SK-N-MC (cell line): ENCODE measurements around the gene PTPN14.
"Not testable (repeated sequence)": the region's sequence is repeated elsewhere in the genome, so short reads cannot be mapped to it uniquely, and the experiment has no call there.

Experiments
- DNase-seq: peaks from one replicate; pipeline ENCODE4 v3.0.0-alpha.2; 2011; ENCODE audit warnings: low read depth, low spot score
- H3K27ac ChIP-seq: fragments of 200-600 bp; sonication (generic); 2 replicates; pipeline ENCODE4 v1.5.1; 2016; ENCODE audit warnings: mixed run types
- H3K36me3 ChIP-seq: fragments of 200-600 bp; sonication (generic); 2 replicates; pipeline ENCODE4 v1.6.1; 2017; ENCODE audit warnings: antibody characterized with exemption, low read length, mixed read lengths; ENCODE audit not compliant: insufficient read depth
- H3K4me3 ChIP-seq: fragments of 200-600 bp; sonication (generic); 2 replicates; pipeline ENCODE4 v1.5.1; 2016
- H3K9ac ChIP-seq: fragments of 200-600 bp; sonication (generic); 2 replicates; pipeline ENCODE4 v1.8.0; 2017; ENCODE audit warnings: mixed run types, mixed read lengths; ENCODE audit not compliant: insufficient read length
- H3K9me3 ChIP-seq: fragments of 200-600 bp; sonication (generic); 2 replicates; pipeline ENCODE4 v1.6.1; 2017; ENCODE audit warnings: low read depth, mild to moderate bottlenecking, antibody characterized with exemption, low read length, moderate library complexity, mixed read lengths
- EZH2 ChIP-seq: fragments of 200-600 bp; sonication (generic); IDR thresholded peaks from one replicate; pipeline ENCODE4 v1.6.1; 2017; ENCODE audit warnings: antibody characterized with exemption
- FOXP2 ChIP-seq: optimal IDR thresholded peaks from 2 replicates; pipeline ENCODE3; 2011; ENCODE audit warnings: mild to moderate bottlenecking, moderate library complexity; ENCODE audit not compliant: insufficient read depth; ENCODE audit errors: extremely low read length, control extremely low read depth
- POLR2AphosphoS5 ChIP-seq: IDR thresholded peaks from 2 replicates; pipeline ENCODE4 v1.6.1; 2012; ENCODE audit warnings: mild to moderate bottlenecking, low read depth, low read length, borderline replicate concordance

PTPN14 gene

DNA sequence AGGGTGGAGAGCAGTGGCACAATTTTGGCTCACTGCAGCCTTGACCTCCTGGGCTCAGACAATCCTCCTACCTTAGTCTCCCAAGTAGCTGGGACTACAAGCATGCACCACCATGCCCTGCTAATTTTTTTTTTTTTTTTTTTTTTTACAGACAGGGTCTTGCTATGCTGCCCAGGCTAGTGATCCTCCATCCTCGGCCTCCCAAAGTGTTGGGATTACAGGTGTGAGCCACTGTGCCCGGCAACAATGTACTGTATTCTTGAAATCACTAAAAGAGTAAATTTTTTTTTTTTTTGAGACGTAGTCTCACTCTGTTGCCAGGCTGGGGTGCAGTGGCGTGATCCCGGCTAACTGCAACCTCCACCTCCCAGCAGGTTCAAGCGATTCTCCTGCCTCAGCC, 152.9 kb downstream of the PTPN14 start:
- Histone ChIP-seq H3K9me3 (no peaks in the 10 kb centered on the region), H3K9ac (no peak overlapping the region), H3K27ac (no peak overlapping the region), H3K4me3 (no peak overlapping the region), H3K36me3 (peaks cover 27% of the 10 kb centered on the region)
- no peak for DNase-seq
- TF ChIP-seq FOXP2: no peak
- TF ChIP-seq EZH2: no peak
- TF ChIP-seq POLR2AphosphoS5: no peak

DNA sequence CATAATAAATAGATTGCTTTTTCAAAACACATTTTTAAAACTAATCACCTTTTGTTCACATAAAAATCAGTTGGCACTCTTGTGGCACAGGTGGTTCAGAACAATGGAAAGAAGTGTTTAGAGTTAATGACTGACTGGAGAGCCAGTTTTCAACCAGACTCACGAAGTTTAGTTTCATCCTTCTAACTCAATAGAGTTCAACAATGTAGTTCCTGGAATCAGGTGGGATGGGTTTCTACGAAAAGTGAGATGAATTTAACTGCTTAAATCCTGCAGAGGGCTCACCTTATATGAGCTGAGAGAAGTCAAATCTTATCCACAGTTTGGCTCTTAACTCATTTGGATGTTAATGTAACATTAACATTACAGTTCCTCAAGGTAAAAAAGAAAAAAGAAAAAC, 153.9 kb downstream of the PTPN14 start:
- TF ChIP-seq POLR2AphosphoS5: no peak
- no peaks in the 10 kb centered on the region for H3K9me3 ChIP-seq
- H3K9ac ChIP-seq: no peak overlapping the region
- no peak for DNase-seq
- H3K27ac ChIP-seq: no peak overlapping the region
- no peak overlapping the region for H3K4me3 ChIP-seq
- peaks cover 37% of the 10 kb centered on the region for H3K36me3 ChIP-seq

DNA sequence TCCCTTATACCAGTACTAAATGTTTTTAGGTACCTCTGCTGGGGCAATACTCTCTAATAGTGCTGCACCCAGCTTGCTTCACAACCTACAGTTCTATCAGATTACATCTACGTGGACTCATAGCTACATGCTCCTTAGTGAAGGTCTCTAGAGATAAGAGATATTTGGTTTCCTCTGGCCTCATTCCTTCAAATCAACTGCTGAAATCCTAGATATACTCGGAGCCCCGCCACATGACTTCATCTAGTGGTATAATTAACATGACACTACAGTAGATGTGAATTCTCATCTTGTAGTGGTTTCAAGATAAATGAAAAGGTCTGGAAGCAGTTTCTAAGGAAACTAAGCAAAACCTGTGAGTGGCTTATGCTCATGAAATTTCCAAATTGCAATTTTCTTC, 155.1 kb downstream of the PTPN14 start:
- H3K36me3 ChIP-seq: peaks cover 36% of the 10 kb centered on the region
- no peak overlapping the region for H3K4me3 ChIP-seq
- no peak overlapping the region for H3K9ac ChIP-seq
- TF ChIP-seq EZH2 (no peak), FOXP2 (no peak), POLR2AphosphoS5 (no peak)
- no peak for DNase-seq
- H3K27ac ChIP-seq: no peak overlapping the region
- no peaks in the 10 kb centered on the region for H3K9me3 ChIP-seq

DNA sequence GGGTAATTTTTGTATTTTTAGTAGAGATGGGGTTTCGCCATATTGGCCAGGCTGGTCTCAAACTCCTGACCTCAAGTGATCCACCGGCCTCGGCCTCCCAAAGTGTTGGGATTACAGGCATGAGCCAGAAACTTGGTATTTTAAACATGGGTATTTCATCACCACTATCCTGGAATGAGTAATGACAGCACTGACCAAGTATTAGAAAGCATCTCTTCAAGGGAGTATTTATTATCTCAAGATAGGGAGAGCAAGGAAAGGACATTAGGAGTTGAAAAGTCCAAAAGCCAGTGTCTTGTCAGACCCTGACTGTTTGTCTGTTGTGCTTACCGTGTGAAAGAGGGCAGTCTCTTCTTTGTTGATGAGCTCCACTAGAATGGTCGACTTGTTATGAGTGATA, 156.8 kb downstream of the PTPN14 start:
- not testable (repeated sequence) for H3K27ac ChIP-seq, DNase-seq, H3K9me3 ChIP-seq, H3K4me3 ChIP-seq, H3K9ac ChIP-seq
- H3K36me3 ChIP-seq: peaks cover 31% of the 10 kb centered on the region

DNA sequence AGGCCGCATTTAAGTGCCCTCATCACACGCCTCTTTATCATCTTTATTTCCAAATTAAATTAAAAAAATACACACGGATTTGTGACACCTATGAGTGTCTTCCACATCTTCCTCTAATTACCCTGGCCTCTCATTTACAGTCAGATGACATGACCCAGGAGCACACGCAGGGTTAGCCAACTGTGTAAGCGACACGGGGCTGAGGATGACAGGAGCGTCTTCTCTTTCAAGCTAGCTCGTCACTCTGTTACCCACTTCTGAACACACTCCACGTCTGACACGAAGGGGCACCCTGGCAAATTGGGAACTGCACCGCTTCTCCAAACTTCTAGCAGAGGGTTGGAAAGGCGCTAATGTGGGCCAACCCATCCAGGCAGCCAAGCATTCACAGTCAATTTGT, 158.3 kb downstream of the PTPN14 start:
- no peak overlapping the region for H3K9ac ChIP-seq
- H3K9me3 ChIP-seq: no peaks in the 10 kb centered on the region
- no peak overlapping the region for H3K27ac ChIP-seq
- no peak overlapping the region for H3K4me3 ChIP-seq
- no peak for TF ChIP-seq FOXP2
- TF ChIP-seq EZH2: no peak
- TF ChIP-seq POLR2AphosphoS5: no peak
- DNase-seq: no peak
- peaks cover 25% of the 10 kb centered on the region; the same call in 1 of the 2 replicates for H3K36me3 ChIP-seq

DNA sequence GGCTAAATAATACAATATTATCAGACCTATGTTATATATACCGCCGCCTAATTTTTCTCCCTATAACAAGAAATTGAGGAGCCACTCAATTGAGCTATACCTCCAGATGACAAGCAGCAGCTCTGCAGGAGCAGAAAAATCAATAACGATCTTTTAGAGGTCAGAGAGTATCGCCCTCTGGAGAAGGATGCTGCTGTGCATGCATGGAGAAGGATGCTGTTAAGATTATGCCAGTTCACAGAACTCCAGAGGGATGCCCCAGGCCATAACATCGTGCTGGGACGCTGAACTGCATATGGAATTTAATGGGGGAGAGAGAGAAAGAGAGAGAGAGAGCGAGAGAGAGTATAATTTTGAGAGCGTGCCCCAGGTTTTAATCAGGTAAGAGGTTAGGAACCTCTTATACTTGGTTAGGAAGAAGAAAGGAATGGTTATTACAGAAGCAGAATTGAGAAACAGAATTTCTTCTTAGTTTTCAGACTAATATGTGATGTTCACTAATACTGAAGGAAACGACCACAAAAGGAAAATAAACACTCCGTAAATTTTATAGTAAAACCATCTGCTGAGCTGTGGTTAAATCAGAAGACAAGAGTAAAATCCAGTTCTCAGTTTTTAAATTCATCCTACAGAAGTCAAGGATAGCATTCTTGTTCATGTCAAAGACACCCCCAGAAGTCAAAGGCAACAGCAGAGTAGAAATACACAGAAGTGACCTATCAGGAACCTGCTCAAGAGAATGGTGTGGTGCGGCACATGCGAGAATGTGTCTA, 159.3 kb downstream of the PTPN14 start:
- Histone ChIP-seq H3K9me3 (no peaks in the 10 kb centered on the region), H3K27ac (peak overlapping the region; percentile 46), H3K4me3 (no peak overlapping the region), H3K9ac (no peak overlapping the region), H3K36me3 (peaks cover 18% of the 10 kb centered on the region; the same call in 1 of the 2 replicates)
- no peak for DNase-seq
- TF ChIP-seq EZH2 (no peak), FOXP2 (no peak), POLR2AphosphoS5 (no peak)

DNA sequence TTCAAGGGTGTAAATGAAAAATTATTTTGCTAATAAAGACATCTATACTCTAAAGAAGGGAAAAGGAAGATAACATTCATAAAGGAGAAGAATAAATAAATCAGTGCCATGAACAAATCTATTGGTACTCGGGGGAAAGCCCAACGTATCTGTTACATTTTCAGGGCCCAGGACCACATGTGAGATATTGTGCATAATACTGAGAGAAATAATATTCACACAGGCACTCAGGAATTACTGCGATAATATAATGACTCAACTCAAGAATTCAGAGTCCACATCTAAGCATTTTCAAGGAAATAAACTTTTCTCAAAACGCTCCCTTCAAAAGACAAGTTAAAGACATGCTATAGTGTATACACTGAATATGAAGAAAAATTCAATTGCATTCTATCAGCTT, 161.7 kb downstream of the PTPN14 start:
- TF ChIP-seq POLR2AphosphoS5: no peak
- no peak for TF ChIP-seq FOXP2
- TF ChIP-seq EZH2: no peak
- Histone ChIP-seq H3K27ac (no peak overlapping the region), H3K4me3 (no peak overlapping the region), H3K9ac (no peak overlapping the region), H3K36me3 (peaks cover 18% of the 10 kb centered on the region; the same call in 1 of the 2 replicates), H3K9me3 (no peaks in the 10 kb centered on the region)
- no peak for DNase-seq

- no peak overlapping the region for H3K27ac ChIP-seq
- H3K9me3 ChIP-seq: no peaks in the 10 kb centered on the region
- no peak for DNase-seq
- TF ChIP-seq EZH2: no peak
- TF ChIP-seq POLR2AphosphoS5: no peak
- no peak for TF ChIP-seq FOXP2
- no peak overlapping the region for H3K9ac ChIP-seq
- peaks cover 21% of the 10 kb centered on the region for H3K36me3 ChIP-seq
- no peak overlapping the region for H3K4me3 ChIP-seq
Observed at GRCh38 chr1:214386747-214387146, 164.7 kb downstream of the PTPN14 start.

DNA sequence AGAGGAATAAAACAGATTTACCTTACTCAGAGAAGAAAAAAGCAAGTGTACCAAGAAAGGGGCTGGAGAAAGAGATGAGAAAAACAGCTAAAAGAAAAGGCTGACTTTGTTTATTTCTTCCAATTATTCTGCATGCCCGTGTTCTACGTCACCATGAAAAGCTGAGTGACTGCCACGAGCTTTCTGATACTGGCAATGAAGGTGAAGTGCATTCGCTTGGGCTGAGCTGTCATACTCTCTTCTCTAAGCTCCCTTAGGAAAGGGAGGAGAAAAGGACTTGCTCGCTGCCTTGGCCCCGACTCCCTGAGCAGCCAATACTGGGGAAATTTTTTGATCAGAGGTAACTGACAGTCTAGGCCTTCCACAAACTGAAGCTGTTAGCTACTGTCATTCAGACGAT, 165.1 kb downstream of the PTPN14 start:
- no peak for DNase-seq
- no peaks in the 10 kb centered on the region for H3K9me3 ChIP-seq
- H3K9ac ChIP-seq: no peak overlapping the region
- TF ChIP-seq POLR2AphosphoS5 (no peak), EZH2 (no peak), FOXP2 (no peak)
- H3K36me3 ChIP-seq: peaks cover 25% of the 10 kb centered on the region
- H3K27ac ChIP-seq: no peak overlapping the region
- no peak overlapping the region for H3K4me3 ChIP-seq
